Measurements from ENCODE around the gene BBS4.

Gene BBS4

GRCh38 chr15:72732516-72732915 is 46.5 kb downstream of the BBS4 start:
- Histone ChIP-seq H3K79me2 (ENCODE audit: control insufficient read depth, low read length) (no peaks in the 10 kb centered on the region), H3K9me2 (replicated peaks; ENCODE audit: control insufficient read depth, low read length) (no peaks in the 10 kb centered on the region), H3K27me3 (ENCODE audit: control insufficient read depth, low read length) (no peaks in the 10 kb centered on the region), H3K4me1 (ENCODE audit: control insufficient read depth, low read length) (no peaks in the 10 kb centered on the region), H3F3A (ENCODE audit: control insufficient read depth, insufficient read depth) (no peaks in the 10 kb centered on the region), H3K27ac (ENCODE audit: low read depth, low read length) (no peak overlapping the region), H3K4me2 (ENCODE audit: low read length) (no peak overlapping the region), H3K36me3 (ENCODE audit: control insufficient read depth, low read length) (peaks cover 21% of the 10 kb centered on the region), H4K20me1 (ENCODE audit: control insufficient read depth, insufficient read depth, low read depth, low read length) (no peaks in the 10 kb centered on the region), H3K4me3 (ENCODE audit: low read length) (no peak overlapping the region), H3K9me3 (ENCODE audit: control insufficient read depth, insufficient read depth, low read length) (no peaks in the 10 kb centered on the region)
- TF ChIP-seq CTCF (IDR thresholded peaks at IDR 0.05; ENCODE audit: low read depth, low read length, poor library complexity, severe bottlenecking) (no peak), EZH2phosphoT487 (IDR thresholded peaks at IDR 0.05; ENCODE audit: borderline replicate concordance, low read length) (no peak)

GRCh38 chr15:72733941-72734738 is 48.1 kb downstream of the BBS4 start:
- Histone ChIP-seq H3K9me2 (replicated peaks; ENCODE audit: control insufficient read depth, low read length) (no peaks in the 10 kb centered on the region), H3F3A (ENCODE audit: control insufficient read depth, insufficient read depth) (no peaks in the 10 kb centered on the region), H3K4me1 (ENCODE audit: control insufficient read depth, low read length) (no peaks in the 10 kb centered on the region), H4K20me1 (ENCODE audit: control insufficient read depth, insufficient read depth, low read depth, low read length) (no peaks in the 10 kb centered on the region), H3K4me3 (ENCODE audit: low read length) (no peak overlapping the region), H3K27ac (ENCODE audit: low read depth, low read length) (no peak overlapping the region), H3K4me2 (ENCODE audit: low read length) (no peak overlapping the region), H3K27me3 (ENCODE audit: control insufficient read depth, low read length) (no peaks in the 10 kb centered on the region), H3K9me3 (ENCODE audit: control insufficient read depth, insufficient read depth, low read length) (no peaks in the 10 kb centered on the region), H3K36me3 (ENCODE audit: control insufficient read depth, low read length) (peaks cover 37% of the 10 kb centered on the region), H3K79me2 (ENCODE audit: control insufficient read depth, low read length) (no peaks in the 10 kb centered on the region)
- TF ChIP-seq EZH2phosphoT487 (IDR thresholded peaks at IDR 0.05; ENCODE audit: borderline replicate concordance, low read length), result no peak
- no peak for TF ChIP-seq CTCF (IDR thresholded peaks at IDR 0.05; ENCODE audit: low read depth, low read length, poor library complexity, severe bottlenecking)

GRCh38 chr15:72735111-72735510 is 49.1 kb downstream of the BBS4 start:
- no peaks in the 10 kb centered on the region for H3K9me3 ChIP-seq (ENCODE audit: control insufficient read depth, insufficient read depth, low read length)
- H3K36me3 ChIP-seq (ENCODE audit: control insufficient read depth, low read length), result peaks cover 46% of the 10 kb centered on the region
- H3K4me1 ChIP-seq (ENCODE audit: control insufficient read depth, low read length), result peaks cover 3% of the 10 kb centered on the region
- no peak overlapping the region for H3K4me3 ChIP-seq (ENCODE audit: low read length)
- H4K20me1 ChIP-seq (ENCODE audit: control insufficient read depth, insufficient read depth, low read depth, low read length), result no peaks in the 10 kb centered on the region
- H3K27ac ChIP-seq (ENCODE audit: low read depth, low read length), result no peak overlapping the region
- H3K9me2 ChIP-seq (replicated peaks; ENCODE audit: control insufficient read depth, low read length), result no peaks in the 10 kb centered on the region
- no peak for TF ChIP-seq CTCF (IDR thresholded peaks at IDR 0.05; ENCODE audit: low read depth, low read length, poor library complexity, severe bottlenecking)
- TF ChIP-seq EZH2phosphoT487 (IDR thresholded peaks at IDR 0.05; ENCODE audit: borderline replicate concordance, low read length), result no peak
- H3K27me3 ChIP-seq (ENCODE audit: control insufficient read depth, low read length), result no peaks in the 10 kb centered on the region
- H3K4me2 ChIP-seq (ENCODE audit: low read length), result no peak overlapping the region
- no peaks in the 10 kb centered on the region for H3F3A ChIP-seq (ENCODE audit: control insufficient read depth, insufficient read depth)
- H3K79me2 ChIP-seq (ENCODE audit: control insufficient read depth, low read length), result no peaks in the 10 kb centered on the region

Measured in DOHH2 (cell line).